ENCODE measurements around the gene ABCE1. TPM values are rescaled to one million over a fixed set of nuclear protein-coding genes. Genes with fewer than 3 reads are reported as not detected.

The ABCE1 gene
- total and polyA plus RNA-seq, 2 donors from 2014 or later, result 14.8 to 46.4 TPM

GRCh38 chr4:145155268-145155870 lies 57.3 kb downstream of the ABCE1 start:
- H3K4me3 ChIP-seq (ENCODE audit: low read length in 3 of 3), result no peak overlapping the region
- intact Hi-C loops (cut with DNase I), result no loop called here
- TF ChIP-seq CTCF (IDR thresholded peaks at IDR 0.05; ENCODE audit: borderline replicate concordance, extremely low read depth, insufficient read depth), result no peak
- no peak overlapping the region for H3K9ac ChIP-seq (ENCODE audit: low read length in 3 of 3)
- H3K27me3 ChIP-seq (ENCODE audit: control insufficient read depth, insufficient read depth, low read length), result no peaks in the 10 kb centered on the region
- no peaks in the 10 kb centered on the region for H3K4me1 ChIP-seq (ENCODE audit: control insufficient read depth in 2 of 3, insufficient read depth in 2 of 3, low read depth in 1 of 3, low read length in 3 of 3)
- DNase-seq (no peak), FAIRE-seq (peak; percentile 15)
- H3K36me3 ChIP-seq (ENCODE audit: control insufficient read depth in 2 of 3, insufficient read depth in 3 of 3, low read length in 3 of 3), result peaks cover 2 to 21% (median 5%) of the 10 kb centered on the region in 3 donors
- H3K27ac ChIP-seq (ENCODE audit: low read depth in 2 of 2, low read length in 2 of 2), result no peak overlapping the region
- H3K9me3 ChIP-seq (ENCODE audit: control insufficient read depth in 2 of 3, insufficient read depth in 1 of 3, low read length in 3 of 3), result no peaks in the 10 kb centered on the region

GRCh38 chr4:145156986-145157385 lies 58.9 kb downstream of the ABCE1 start:
- Histone ChIP-seq H3K4me1 (ENCODE audit: control insufficient read depth in 2 of 3, insufficient read depth in 2 of 3, low read depth in 1 of 3, low read length in 3 of 3) (no peaks in the 10 kb centered on the region), H3K36me3 (ENCODE audit: control insufficient read depth in 2 of 3, insufficient read depth in 3 of 3, low read length in 3 of 3) (peaks cover 4 to 18% (median 10%) of the 10 kb centered on the region in 3 donors), H3K27ac (ENCODE audit: low read depth in 2 of 2, low read length in 2 of 2) (no peak overlapping the region), H3K4me3 (ENCODE audit: low read length in 3 of 3) (no peak overlapping the region), H3K9me3 (ENCODE audit: control insufficient read depth in 2 of 3, insufficient read depth in 1 of 3, low read length in 3 of 3) (no peaks in the 10 kb centered on the region), H3K27me3 (ENCODE audit: control insufficient read depth, insufficient read depth, low read length) (no peaks in the 10 kb centered on the region), H3K9ac (ENCODE audit: low read length in 3 of 3) (no peak overlapping the region)
- no peak for DNase-seq
- FAIRE-seq, result no peak
- intact Hi-C loops (cut with DNase I), result no loop called here
- no peak for TF ChIP-seq CTCF (IDR thresholded peaks at IDR 0.05; ENCODE audit: borderline replicate concordance, extremely low read depth, insufficient read depth)

- Histone ChIP-seq H3K9me3 (ENCODE audit: control insufficient read depth in 2 of 3, insufficient read depth in 1 of 3, low read length in 3 of 3) (no peaks in the 10 kb centered on the region), H3K36me3 (ENCODE audit: control insufficient read depth in 2 of 3, insufficient read depth in 3 of 3, low read length in 3 of 3) (peaks cover 4 to 14% (median 7%) of the 10 kb centered on the region in 3 donors), H3K4me3 (ENCODE audit: low read length in 3 of 3) (no peak overlapping the region), H3K9ac (ENCODE audit: low read length in 3 of 3) (no peak overlapping the region), H3K27me3 (ENCODE audit: control insufficient read depth, insufficient read depth, low read length) (no peaks in the 10 kb centered on the region), H3K4me1 (ENCODE audit: control insufficient read depth in 2 of 3, insufficient read depth in 2 of 3, low read depth in 1 of 3, low read length in 3 of 3) (no peaks in the 10 kb centered on the region), H3K27ac (ENCODE audit: low read depth in 2 of 2, low read length in 2 of 2) (no peak overlapping the region)
- TF ChIP-seq CTCF (IDR thresholded peaks at IDR 0.05; ENCODE audit: borderline replicate concordance, extremely low read depth, insufficient read depth), result no peak
- DNase-seq, result no peak
- intact Hi-C loops (cut with DNase I), result no loop called here
- no peak for FAIRE-seq
Measured at GRCh38 chr4:145161549-145161948, 63.4 kb downstream of the ABCE1 start.

GRCh38 chr4:145167887-145168286 lies 69.8 kb downstream of the ABCE1 start:
- FAIRE-seq (no peak), DNase-seq (no peak)
- H3K4me1 ChIP-seq (ENCODE audit: control insufficient read depth in 2 of 3, insufficient read depth in 2 of 3, low read depth in 1 of 3, low read length in 3 of 3), result peaks cover 0 to 3% (median 0%) of the 10 kb centered on the region in 3 donors
- no peak overlapping the region for H3K4me3 ChIP-seq (ENCODE audit: low read length in 3 of 3)
- H3K27ac ChIP-seq (ENCODE audit: low read depth in 2 of 2, low read length in 2 of 2), result no peak overlapping the region
- H3K27me3 ChIP-seq (ENCODE audit: control insufficient read depth, insufficient read depth, low read length), result no peaks in the 10 kb centered on the region
- H3K9ac ChIP-seq (ENCODE audit: low read length in 3 of 3), result no peak overlapping the region
- no peak for TF ChIP-seq CTCF (IDR thresholded peaks at IDR 0.05; ENCODE audit: borderline replicate concordance, extremely low read depth, insufficient read depth)
- H3K9me3 ChIP-seq (ENCODE audit: control insufficient read depth in 2 of 3, insufficient read depth in 1 of 3, low read length in 3 of 3), result no peaks in the 10 kb centered on the region
- H3K36me3 ChIP-seq (ENCODE audit: control insufficient read depth in 2 of 3, insufficient read depth in 3 of 3, low read length in 3 of 3), result peaks cover 2 to 12% (median 8%) of the 10 kb centered on the region in 3 donors
- intact Hi-C loops (cut with DNase I), result no loop called here
